HUES48 (cell line): ENCODE data around the gene S100A4.
A peak's percentile ranks its signal among the peaks of the same experiment; 100 is the strongest.
"Not testable (repeated sequence)": the region's sequence is repeated elsewhere in the genome, so short reads cannot be mapped to it uniquely, and the experiment has no call there.

Experiments used
- H3K27ac ChIP-seq: one replicate; pipeline ENCODE4 v1.7.0; 2013; ENCODE audit warnings: low read depth, low read length, inconsistent platforms
- H3K27me3 ChIP-seq: 2 replicates; pipeline ENCODE4 v1.6.1; 2013; ENCODE audit warnings: mild to moderate bottlenecking, low read length; ENCODE audit not compliant: control insufficient read depth, insufficient read depth
- H3K36me3 ChIP-seq: 2 replicates; pipeline ENCODE4 v1.6.1; 2013; ENCODE audit warnings: low read length; ENCODE audit not compliant: control insufficient read depth, insufficient read depth
- H3K4me1 ChIP-seq: 2 replicates; pipeline ENCODE4 v1.6.1; 2013; ENCODE audit warnings: mild to moderate bottlenecking, low read length; ENCODE audit not compliant: control insufficient read depth, insufficient read depth
- H3K4me3 ChIP-seq: 2 replicates; pipeline ENCODE4 v1.5.1; 2013; ENCODE audit warnings: mild to moderate bottlenecking, low read depth, low read length
- H3K9ac ChIP-seq: 2 replicates; pipeline ENCODE4 v1.6.1; 2013; ENCODE audit warnings: mild to moderate bottlenecking, low read depth, low read length, moderate library complexity
- H3K9me3 ChIP-seq: 2 replicates; pipeline ENCODE4 v1.6.1; 2013; ENCODE audit warnings: low read length; ENCODE audit not compliant: control insufficient read depth, insufficient read depth

S100A4 gene

DNA sequence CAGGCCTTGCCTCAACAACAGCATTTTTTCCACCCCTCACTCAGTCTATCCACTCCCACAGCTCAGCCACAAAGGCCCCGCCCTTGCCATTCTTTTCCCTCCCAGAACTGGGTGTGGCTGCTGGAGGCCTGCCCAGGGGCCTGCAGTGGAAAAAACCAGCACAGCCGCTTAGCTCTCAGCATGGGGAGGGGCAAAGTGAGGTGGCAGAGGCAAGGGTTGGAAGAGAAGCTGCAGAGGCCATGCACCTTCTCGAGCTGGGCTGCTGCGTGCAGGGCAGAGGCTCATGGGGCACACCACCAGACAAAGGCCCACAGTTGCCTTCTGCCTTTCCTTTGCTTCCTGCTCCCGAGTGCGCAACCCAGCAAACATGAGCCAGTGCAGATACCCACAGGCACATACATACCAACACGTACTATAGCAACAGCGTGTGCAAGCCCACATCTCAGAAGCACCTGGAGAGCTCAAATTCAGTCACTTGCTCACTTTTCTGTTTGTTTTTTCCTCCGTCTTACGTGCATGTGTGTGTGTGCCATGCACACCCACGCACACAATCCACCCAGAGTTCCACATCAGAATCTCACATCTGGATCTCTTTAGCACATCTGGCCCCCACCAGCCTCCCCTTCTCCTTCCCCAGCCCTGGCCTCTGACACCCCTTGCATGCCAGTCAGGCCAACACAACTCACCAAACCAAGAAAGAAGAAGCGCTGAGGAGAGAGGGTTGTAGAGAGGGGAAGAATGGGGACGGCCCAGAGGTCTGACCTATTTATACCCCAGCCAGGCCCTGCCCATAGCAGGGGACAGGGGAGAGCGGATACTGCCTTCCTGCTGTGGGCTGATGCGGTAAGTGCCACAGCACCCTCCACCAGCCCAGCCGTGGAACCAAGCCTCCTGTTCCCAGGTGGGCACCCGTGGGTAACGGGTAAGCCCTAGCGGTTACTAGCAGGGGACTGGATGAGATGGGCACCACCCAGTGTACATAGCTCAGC is at the start of gene S100A4:
TSS of gene S100A4 (minus strand) at position 740 of the 989 bp plus-strand sequence. CDS start 1,012 bp downstream, outside the sequence.
- no peak within 1 kb of the TSS for H3K9ac ChIP-seq
- H3K27me3 ChIP-seq = no peaks in the 10 kb centered on the region
- H3K27ac ChIP-seq = no peak within 1 kb of the TSS
- no peaks in the 10 kb centered on the region for H3K9me3 ChIP-seq
- H3K4me3 ChIP-seq = peak within 1 kb of the TSS; percentile 15; the same call in 1 of the 2 replicates
- peaks cover 29% of the 10 kb centered on the region for H3K4me1 ChIP-seq
- H3K36me3 ChIP-seq = no peaks in the 10 kb centered on the region

DNA sequence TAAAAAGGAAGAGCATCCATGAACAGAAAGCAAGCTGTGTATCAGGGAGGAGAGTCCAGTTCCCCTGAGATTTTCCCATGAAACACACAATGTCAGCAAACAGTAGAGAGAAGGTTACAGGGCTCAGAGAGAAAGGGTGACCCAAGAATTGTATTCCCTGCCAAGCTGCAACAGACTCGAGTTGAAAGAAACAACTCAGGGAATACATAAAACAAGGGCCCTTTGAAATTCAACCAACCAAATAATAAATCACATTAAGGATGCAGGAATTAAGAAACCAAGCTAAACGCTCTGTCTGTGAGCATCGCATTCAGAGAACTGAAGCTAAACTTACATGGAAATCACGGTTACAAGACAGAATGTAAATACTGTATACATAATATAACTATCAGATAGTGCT is 47.1 kb upstream of the S100A4 start:
- H3K9me3 ChIP-seq = no peaks in the 10 kb centered on the region

DNA sequence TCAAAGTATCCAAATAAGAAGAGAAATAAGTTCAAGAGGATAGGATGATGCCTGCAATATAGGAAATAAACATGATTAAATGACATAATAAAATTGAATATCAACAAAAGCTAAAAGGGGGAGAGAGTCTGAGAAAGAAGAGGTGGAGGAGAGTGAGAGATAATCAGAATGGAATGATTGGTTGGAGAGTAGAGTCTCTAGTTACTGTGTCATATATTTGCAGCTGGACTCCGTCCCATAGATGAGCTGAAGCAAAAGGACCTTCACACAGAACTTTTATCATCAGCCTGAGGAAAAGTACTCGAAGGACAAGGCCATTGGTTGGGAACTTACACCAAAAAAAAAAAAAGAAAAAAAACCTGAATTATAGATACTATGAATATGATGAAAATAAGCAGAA is 42.9 kb upstream of the S100A4 start:
- no peak overlapping the region for H3K4me3 ChIP-seq
- H3K9ac ChIP-seq = no peak overlapping the region
- no peaks in the 10 kb centered on the region for H3K4me1 ChIP-seq
- no peaks in the 10 kb centered on the region for H3K9me3 ChIP-seq
- H3K27ac ChIP-seq = no peak overlapping the region
- no peaks in the 10 kb centered on the region for H3K36me3 ChIP-seq
- no peaks in the 10 kb centered on the region for H3K27me3 ChIP-seq

More for the DNA sequence above, 47.1 kb upstream of the S100A4 start:
- Histone ChIP-seq H3K27ac (no peak overlapping the region), H3K4me1 (no peaks in the 10 kb centered on the region), H3K36me3 (no peaks in the 10 kb centered on the region), H3K27me3 (no peaks in the 10 kb centered on the region), H3K4me3 (no peak overlapping the region), H3K9ac (no peak overlapping the region)

DNA sequence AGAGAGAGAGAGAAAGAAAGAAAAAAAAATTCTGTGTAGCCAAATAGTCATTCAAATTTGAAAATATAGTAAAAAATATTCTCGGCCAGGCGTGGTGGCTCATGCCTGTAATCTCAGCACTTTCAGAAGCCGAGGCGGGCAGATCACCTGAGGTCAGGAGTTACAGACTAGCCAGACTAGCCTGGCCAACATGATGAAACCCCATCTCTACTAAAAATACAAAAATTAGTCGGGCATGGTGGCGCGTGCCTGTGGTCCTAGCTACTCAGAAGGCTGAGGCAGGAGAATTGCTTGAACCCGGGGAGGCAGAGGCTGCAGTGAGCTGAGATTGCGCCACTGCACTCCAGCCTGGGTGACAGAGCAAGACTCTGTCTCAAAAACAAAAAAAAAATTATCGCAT is 42.4 kb upstream of the S100A4 start:
- H3K27me3 ChIP-seq, H3K9ac ChIP-seq, H3K9me3 ChIP-seq, H3K4me1 ChIP-seq, H3K36me3 ChIP-seq, H3K27ac ChIP-seq, H3K4me3 ChIP-seq: not testable (repeated sequence)

DNA sequence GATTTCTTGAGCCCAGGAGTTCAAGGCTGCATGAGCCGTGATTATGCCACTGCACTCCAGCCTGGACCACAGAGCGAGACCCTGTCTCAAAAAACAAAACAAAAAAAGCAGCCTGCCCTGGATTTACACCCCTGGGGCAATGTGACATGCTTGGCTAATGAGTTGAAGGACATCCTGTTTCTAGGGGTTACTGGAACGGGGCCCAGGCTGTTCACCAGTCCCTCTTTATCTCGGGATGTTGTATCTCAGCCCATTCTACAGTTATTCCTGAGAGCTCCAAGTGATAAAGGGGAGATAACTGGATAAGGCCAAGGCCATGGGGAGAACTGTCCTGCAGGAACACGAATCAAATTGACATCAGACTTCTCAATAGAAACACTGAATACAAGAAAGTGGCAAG is 41.7 kb upstream of the S100A4 start:
- no peaks in the 10 kb centered on the region for H3K36me3 ChIP-seq
- H3K4me3 ChIP-seq = no peak overlapping the region
- H3K27ac ChIP-seq = no peak overlapping the region
- no peak overlapping the region for H3K9ac ChIP-seq
- H3K27me3 ChIP-seq = no peaks in the 10 kb centered on the region
- H3K4me1 ChIP-seq = no peaks in the 10 kb centered on the region
- H3K9me3 ChIP-seq = no peaks in the 10 kb centered on the region

DNA sequence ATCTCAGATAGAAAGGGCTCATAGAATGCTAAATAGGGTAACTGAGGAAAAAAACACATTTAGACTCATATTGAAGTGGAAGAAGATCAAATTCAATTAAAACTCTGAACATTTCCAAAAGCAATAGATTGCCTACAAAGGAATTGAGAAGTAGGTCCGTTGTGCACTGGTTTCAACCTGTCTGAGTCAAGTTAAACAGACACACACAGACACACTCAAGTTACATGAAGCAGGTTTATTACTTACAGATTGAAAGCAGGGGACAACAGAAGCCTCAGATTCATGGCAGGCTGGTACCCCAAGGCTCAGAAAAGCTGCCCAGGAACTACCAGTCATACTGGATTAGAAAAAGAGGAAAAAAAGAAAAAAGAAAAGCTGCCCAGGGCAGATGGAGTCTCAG is 40.7 kb upstream of the S100A4 start:
- no peaks in the 10 kb centered on the region for H3K27me3 ChIP-seq
- no peaks in the 10 kb centered on the region for H3K4me1 ChIP-seq
- no peaks in the 10 kb centered on the region for H3K9me3 ChIP-seq
- H3K36me3 ChIP-seq = no peaks in the 10 kb centered on the region
- H3K4me3 ChIP-seq = no peak overlapping the region
- no peak overlapping the region for H3K9ac ChIP-seq
- H3K27ac ChIP-seq = no peak overlapping the region

DNA sequence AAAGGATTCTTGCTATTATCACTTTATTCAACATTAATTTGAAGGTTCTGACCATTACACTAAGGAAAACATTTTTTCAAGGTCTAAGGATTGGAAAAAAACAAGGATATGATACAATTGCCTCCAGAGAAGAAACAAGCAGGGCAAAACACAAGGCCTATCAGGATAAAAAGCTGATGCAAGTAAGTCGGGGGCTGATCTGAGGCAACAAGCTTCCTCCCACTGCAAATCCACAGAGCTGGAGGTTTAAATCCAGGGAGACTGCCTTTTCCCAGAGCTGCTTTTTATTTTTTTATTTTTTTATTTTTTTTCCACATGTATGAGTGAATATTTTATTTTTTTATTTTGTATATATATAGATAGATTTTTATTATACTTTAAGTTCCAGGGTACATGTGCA is 39.4 kb upstream of the S100A4 start:
- Histone ChIP-seq H3K4me3 (no peak overlapping the region), H3K9me3 (no peaks in the 10 kb centered on the region), H3K27me3 (no peaks in the 10 kb centered on the region), H3K9ac (no peak overlapping the region), H3K4me1 (no peaks in the 10 kb centered on the region), H3K36me3 (no peaks in the 10 kb centered on the region), H3K27ac (no peak overlapping the region)

DNA sequence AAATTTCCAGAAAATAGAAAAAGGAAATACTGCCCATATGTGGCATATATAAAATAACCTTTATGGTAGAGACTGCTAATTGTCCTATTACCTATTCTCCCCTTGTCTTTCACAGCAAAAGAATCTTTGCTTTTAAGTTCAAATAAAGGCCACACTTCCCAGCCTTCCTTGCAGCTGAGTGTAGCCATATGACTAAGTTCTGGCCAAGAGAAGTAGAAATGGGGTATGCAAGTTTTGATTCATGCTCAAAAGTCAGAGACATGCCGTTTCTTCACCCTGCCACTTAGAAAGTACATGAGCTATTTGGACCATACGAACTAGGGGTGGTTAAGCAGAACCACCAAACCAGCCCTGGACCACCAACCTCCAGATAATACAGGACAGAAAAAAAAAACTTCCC is 38.4 kb upstream of the S100A4 start:
- Histone ChIP-seq H3K36me3 (no peaks in the 10 kb centered on the region), H3K27ac (no peak overlapping the region), H3K4me3 (no peak overlapping the region), H3K27me3 (no peaks in the 10 kb centered on the region), H3K9ac (no peak overlapping the region), H3K4me1 (no peaks in the 10 kb centered on the region), H3K9me3 (no peaks in the 10 kb centered on the region)

DNA sequence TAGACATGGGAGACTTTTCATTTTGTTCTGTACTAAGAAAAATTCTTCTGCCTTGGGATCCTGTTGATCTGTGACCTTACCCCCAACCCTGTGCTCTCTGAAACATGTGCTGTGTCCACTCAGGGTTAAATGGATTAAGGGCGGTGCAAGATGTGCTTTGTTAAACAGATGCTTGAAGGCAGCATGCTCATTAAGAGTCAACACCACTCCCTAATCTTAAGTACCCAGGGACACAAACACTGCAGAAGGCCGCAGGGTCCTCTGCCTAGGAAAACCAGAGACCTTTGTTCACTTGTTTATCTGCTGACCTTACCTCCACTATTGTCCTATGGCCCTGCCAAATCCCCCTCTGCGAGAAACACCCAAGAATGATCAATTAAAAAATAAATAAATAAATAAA is 37.9 kb upstream of the S100A4 start:
- H3K27me3 ChIP-seq, H3K4me1 ChIP-seq, H3K9me3 ChIP-seq, H3K27ac ChIP-seq, H3K4me3 ChIP-seq, H3K9ac ChIP-seq, H3K36me3 ChIP-seq: not testable (repeated sequence)

DNA sequence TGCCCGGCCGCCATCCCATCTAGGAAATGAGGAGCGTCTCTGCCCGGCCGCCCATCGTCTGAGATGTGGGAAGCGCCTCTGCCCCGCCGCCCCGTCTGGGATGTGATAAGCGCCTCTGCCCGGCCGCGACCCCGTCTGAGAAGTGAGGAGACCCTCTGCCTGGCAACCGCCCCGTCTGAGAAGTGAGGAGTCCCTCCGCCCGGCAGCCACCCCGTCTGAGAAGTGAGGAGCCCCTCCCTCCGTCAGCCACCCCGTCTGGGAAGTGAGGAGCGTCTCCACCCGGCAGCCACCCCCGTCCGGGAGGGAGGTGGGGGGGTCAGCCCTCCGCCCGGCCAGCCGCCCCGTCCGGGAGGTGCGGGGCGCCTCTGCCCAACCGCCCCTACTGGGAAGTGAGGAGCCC is 37.2 kb upstream of the S100A4 start:
- not testable (repeated sequence) for H3K4me1 ChIP-seq, H3K36me3 ChIP-seq, H3K4me3 ChIP-seq, H3K27me3 ChIP-seq, H3K9me3 ChIP-seq, H3K9ac ChIP-seq, H3K27ac ChIP-seq

DNA sequence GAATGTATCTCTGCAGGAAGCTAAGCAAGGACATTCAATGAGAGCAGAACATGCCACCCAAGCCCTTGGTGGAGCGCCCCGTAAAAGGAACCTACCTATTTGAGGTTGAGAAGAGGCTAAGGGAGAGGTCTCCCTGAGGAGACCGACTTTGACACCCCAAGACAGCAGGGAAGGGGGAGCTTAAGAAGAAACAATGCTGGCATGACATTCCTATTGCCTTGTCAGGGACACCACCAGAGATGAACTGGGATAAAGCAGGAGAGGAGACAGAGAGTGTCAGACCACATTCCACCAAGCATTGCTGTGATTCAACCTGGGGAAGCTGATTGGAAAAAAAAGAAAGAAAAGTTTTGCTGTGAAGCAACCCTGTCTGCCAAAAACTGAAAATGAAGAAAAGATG is 33.3 kb upstream of the S100A4 start:
- Histone ChIP-seq H3K27ac (peak overlapping the region; percentile 34), H3K9me3 (no peaks in the 10 kb centered on the region), H3K4me3 (no peak overlapping the region), H3K36me3 (no peaks in the 10 kb centered on the region), H3K9ac (no peak overlapping the region), H3K27me3 (no peaks in the 10 kb centered on the region), H3K4me1 (no peaks in the 10 kb centered on the region)
